ENCODE data around the gene AMT. TPM values are rescaled to one million over a fixed set of nuclear protein-coding genes. Genes with fewer than 3 reads are reported as not detected.

The AMT gene
- total and polyA plus RNA-seq, 7 donors, result 0.80 to 5.3 (median 1.7) TPM

DNA sequence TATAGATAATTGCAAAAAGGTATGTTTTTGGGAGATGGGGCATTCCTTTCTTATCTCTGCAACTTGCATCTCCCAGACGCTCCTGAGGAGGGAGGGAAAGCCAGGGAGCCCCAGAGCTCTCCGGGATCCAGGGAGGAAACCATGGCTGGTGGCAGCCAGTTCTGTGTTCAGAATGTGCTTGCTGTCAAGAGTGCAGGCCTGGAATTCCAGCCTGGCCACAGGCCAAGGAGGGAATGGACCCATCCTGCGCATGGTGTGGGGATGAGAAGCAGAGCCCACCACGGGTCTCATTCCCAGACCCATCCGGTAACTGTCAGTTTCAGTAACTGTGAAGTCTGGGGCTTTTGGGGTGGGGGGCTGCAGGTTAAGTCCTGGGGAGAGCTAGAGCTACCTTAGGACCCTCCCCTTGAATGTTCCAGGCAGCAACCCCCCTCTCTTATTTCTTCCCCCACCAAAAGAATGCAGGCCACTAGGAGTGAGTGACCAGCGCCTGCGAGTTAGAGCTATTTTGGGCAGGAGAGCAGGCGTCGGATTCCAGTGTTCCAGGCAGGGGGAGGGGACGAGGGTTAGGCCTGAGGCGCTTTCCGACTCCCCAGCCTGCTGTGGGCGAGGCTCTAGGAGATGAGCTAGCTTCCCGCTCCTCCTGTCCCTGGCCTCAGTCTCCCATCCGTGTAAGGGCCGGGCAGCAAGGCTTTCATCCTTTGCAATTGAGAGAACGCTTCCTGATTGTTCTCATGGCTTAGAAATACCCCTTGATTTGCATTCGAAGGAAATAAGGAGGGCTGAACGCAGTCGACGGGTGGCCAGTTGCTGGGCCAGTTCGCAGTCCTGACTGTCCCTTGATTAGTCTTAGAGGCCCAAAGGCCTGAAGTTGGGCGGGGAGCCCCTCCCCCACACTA is 47.0 kb upstream of the AMT start:
- intact Hi-C loops (cut with DNase I), result no loop called here
- ATAC-seq, result peak; percentile 71 to 78 (median 72)
- TF ChIP-seq, protein P1, sequence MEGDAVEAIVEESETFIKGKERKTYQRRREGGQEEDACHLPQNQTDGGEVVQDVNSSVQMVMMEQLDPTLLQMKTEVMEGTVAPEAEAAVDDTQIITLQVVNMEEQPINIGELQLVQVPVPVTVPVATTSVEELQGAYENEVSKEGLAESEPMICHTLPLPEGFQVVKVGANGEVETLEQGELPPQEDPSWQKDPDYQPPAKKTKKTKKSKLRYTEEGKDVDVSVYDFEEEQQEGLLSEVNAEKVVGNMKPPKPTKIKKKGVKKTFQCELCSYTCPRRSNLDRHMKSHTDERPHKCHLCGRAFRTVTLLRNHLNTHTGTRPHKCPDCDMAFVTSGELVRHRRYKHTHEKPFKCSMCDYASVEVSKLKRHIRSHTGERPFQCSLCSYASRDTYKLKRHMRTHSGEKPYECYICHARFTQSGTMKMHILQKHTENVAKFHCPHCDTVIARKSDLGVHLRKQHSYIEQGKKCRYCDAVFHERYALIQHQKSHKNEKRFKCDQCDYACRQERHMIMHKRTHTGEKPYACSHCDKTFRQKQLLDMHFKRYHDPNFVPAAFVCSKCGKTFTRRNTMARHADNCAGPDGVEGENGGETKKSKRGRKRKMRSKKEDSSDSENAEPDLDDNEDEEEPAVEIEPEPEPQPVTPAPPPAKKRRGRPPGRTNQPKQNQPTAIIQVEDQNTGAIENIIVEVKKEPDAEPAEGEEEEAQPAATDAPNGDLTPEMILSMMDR (IDR thresholded peaks at IDR 0.05), result no peak
- Histone ChIP-seq H3K4me1 (peaks cover 24% of the 10 kb centered on the region), H3K9me3 (no peaks in the 10 kb centered on the region), H3K27ac (peak overlapping the region; percentile 98), H3K4me3 (peak overlapping the region; percentile 83), H3K27me3 (ENCODE audit: insufficient read depth in 3 of 3, low read length in 2 of 3) (no peaks in the 10 kb centered on the region), H3K36me3 (ENCODE audit: insufficient read depth in 1 of 2, low read depth in 1 of 2) (no peaks in the 10 kb centered on the region)
- WGBS, 3 donors, result 2 to 3% (median 3%) methylated on average over 23 of the region's 23 CpGs
- DNase-seq, result peak; percentile 81 to 91

DNA sequence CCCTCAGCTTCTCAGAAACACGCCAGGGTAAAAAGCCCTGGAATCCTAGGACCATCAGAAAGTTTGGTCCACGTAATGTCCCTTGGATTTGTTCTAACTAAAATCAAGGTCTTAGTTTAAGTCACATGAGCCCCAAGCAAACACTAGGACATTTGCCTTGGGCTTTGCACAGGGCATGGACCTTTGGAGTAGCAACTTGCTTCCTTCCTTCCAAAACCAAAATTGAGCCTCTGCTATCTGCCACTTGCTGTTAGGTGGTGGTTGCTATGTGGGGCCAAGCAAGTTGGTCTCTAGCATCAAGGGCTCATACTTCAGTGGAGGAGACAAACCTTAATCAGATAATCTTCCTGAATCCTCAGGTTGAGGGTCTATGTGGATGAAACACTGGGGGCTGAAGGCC is 43.8 kb upstream of the AMT start:
- TF ChIP-seq, protein P1 (IDR thresholded peaks at IDR 0.05), result no peak
- no peaks in the 10 kb centered on the region for H3K36me3 ChIP-seq (ENCODE audit: insufficient read depth in 1 of 2, low read depth in 1 of 2)
- intact Hi-C loops (cut with DNase I), result no loop called here
- WGBS, 3 donors, result 66 to 78% (median 74%) methylated on average over 2 of the region's 2 CpGs
- no peaks in the 10 kb centered on the region for H3K9me3 ChIP-seq
- no peak overlapping the region for H3K27ac ChIP-seq
- ATAC-seq (no peak), DNase-seq (no peak)
- H3K4me3 ChIP-seq, result no peak overlapping the region
- no peaks in the 10 kb centered on the region for H3K27me3 ChIP-seq (ENCODE audit: insufficient read depth in 3 of 3, low read length in 2 of 3)
- H3K4me1 ChIP-seq, result peaks cover 21% of the 10 kb centered on the region

DNA sequence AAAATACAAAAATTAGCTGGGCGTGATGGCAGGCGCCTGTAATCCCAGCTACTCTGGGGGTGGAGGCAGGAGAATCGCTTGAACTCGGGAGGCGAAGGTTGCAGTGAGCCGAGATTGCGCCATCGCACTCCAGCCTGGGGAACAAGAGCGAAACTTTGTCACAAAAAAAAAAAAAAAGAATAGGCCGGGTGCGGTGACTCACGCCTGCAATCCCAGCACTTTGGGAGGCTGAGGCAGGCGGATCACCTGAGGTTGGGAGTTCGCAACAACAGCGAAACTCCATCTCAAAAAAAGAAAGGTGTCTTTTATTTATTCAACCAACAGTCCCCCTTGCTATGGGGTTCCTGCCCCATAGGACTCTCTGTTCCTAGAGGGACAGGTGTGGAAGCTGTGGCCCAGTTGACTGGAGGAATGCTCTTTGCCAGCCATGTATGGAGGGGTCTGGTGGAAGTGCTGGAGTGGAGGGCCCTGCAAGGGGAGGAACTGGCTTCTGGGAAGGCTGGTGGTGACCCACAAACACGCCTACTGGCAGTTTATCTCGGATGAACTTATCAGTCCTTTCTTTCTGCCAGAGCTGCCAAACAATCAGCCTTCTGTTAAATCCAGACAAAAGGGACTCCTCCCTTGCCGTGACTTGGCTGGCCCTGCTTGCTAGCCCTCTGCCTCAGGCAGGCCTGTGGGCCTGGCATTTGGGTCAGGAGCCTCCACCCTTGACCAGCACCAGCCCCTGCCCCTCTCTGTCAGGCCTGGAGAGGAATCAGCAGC is 43.2 kb upstream of the AMT start:
- no peak for ATAC-seq
- Histone ChIP-seq H3K4me3 (no peak overlapping the region), H3K4me1 (peaks cover 20% of the 10 kb centered on the region), H3K27me3 (ENCODE audit: insufficient read depth in 3 of 3, low read length in 2 of 3) (no peaks in the 10 kb centered on the region), H3K36me3 (ENCODE audit: insufficient read depth in 1 of 2, low read depth in 1 of 2) (no peaks in the 10 kb centered on the region), H3K27ac (peak overlapping the region; percentile 12), H3K9me3 (no peaks in the 10 kb centered on the region)
- WGBS, 3 donors, result 73 to 87% (median 76%) methylated on average over 18 of the region's 18 CpGs
- intact Hi-C loops (cut with DNase I), result no loop called here
- no peak for DNase-seq
- TF ChIP-seq, protein P1 (IDR thresholded peaks at IDR 0.05), result no peak

DNA sequence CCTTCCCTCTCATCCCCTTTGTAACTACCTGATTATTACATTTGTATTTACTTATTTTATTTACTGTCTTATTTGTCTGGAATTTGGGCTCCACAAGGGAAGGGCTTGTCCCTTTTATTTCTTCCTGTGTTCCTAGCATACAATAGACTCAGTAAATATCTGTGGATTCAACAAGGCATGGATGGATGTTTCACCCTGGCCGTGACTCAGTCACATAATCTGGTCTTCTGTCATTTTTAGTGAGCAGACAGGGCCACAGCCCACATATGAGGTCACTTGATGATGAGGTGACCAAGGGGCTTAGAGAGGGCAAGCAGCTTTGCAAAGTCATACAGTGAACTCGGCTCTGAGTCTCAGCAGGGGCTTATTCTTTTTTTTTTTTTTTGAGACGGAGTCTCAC is 39.9 kb upstream of the AMT start:
- no peaks in the 10 kb centered on the region for H3K9me3 ChIP-seq
- DNase-seq (no peak), ATAC-seq (no peak)
- H3K4me1 ChIP-seq, result peaks cover 9% of the 10 kb centered on the region
- H3K36me3 ChIP-seq (ENCODE audit: insufficient read depth in 1 of 2, low read depth in 1 of 2), result no peaks in the 10 kb centered on the region
- intact Hi-C loops (cut with DNase I), result no loop called here
- WGBS, 3 donors, result 47 to 73% (median 59%) methylated on average over 3 of the region's 3 CpGs
- TF ChIP-seq, protein P1 (IDR thresholded peaks at IDR 0.05), result no peak
- H3K27ac ChIP-seq, result peak overlapping the region; percentile 66
- no peak overlapping the region for H3K4me3 ChIP-seq
- no peaks in the 10 kb centered on the region for H3K27me3 ChIP-seq (ENCODE audit: insufficient read depth in 3 of 3, low read length in 2 of 3)

Data from psoas muscle (tissue), 8 donors.